Cardiac fibroblast (primary cell): ENCODE data around the gene SCAF4.

Source experiments
- DNase-seq, 2 donors: peaks; one replicate each; pipeline versions ENCODE4 v3.0.0 to v3.0.0-alpha.2; 2010; ENCODE audit warnings: low read depth in 2 of 2
- H3K4me3 ChIP-seq, 2 donors: replicated peaks in 1 of 2; 1 replicate in 1 of 2; 2 replicates in 1 of 2; pipeline ENCODE4 v1.5.1; 2011; ENCODE audit warnings: low read depth in 2 of 2, low read length in 2 of 2, mild to moderate bottlenecking in 2 of 2, moderate library complexity in 1 of 2
- TF ChIP-seq, protein P1 (sequence below): IDR thresholded peaks from one replicate; pipeline ENCODE4 v1.5.1; 2011; ENCODE audit warnings: low read depth, mild to moderate bottlenecking, low read length, inconsistent platforms

SCAF4 gene

GRCh38 chr21:31731857-31732596, at the start of gene SCAF4:
TSS of gene SCAF4 (minus strand) at chr21:31732118. CDS start at chr21:31731692, 426 bp downstream.
- DNase-seq: peak; percentile 88 to 94
- TF ChIP-seq, protein P1, sequence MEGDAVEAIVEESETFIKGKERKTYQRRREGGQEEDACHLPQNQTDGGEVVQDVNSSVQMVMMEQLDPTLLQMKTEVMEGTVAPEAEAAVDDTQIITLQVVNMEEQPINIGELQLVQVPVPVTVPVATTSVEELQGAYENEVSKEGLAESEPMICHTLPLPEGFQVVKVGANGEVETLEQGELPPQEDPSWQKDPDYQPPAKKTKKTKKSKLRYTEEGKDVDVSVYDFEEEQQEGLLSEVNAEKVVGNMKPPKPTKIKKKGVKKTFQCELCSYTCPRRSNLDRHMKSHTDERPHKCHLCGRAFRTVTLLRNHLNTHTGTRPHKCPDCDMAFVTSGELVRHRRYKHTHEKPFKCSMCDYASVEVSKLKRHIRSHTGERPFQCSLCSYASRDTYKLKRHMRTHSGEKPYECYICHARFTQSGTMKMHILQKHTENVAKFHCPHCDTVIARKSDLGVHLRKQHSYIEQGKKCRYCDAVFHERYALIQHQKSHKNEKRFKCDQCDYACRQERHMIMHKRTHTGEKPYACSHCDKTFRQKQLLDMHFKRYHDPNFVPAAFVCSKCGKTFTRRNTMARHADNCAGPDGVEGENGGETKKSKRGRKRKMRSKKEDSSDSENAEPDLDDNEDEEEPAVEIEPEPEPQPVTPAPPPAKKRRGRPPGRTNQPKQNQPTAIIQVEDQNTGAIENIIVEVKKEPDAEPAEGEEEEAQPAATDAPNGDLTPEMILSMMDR: no peak
- peak within 1 kb of the TSS; percentile 73 to 78 for H3K4me3 ChIP-seq

- no peak overlapping the region for H3K4me3 ChIP-seq
- TF ChIP-seq, protein P1: no peak
- DNase-seq: no peak
Observed at GRCh38 chr21:31780944-31781343, 49.0 kb upstream of the SCAF4 start.

GRCh38 chr21:31778546-31778945, 46.6 kb upstream of the SCAF4 start:
- no peak for DNase-seq
- TF ChIP-seq, protein P1: no peak
- H3K4me3 ChIP-seq: no peak overlapping the region

- no peak for DNase-seq
- no peak overlapping the region for H3K4me3 ChIP-seq
- TF ChIP-seq, protein P1: no peak
Observed at GRCh38 chr21:31777857-31778256, 45.9 kb upstream of the SCAF4 start.

- TF ChIP-seq, protein P1: no peak
- no peak for DNase-seq
Observed at GRCh38 chr21:31774031-31774430, 42.1 kb upstream of the SCAF4 start.

GRCh38 chr21:31772674-31773555, 41.0 kb upstream of the SCAF4 start:
- TF ChIP-seq, protein P1: no peak
- H3K4me3 ChIP-seq: no peak overlapping the region
- no peak for DNase-seq

More at GRCh38 chr21:31774031-31774430, 42.1 kb upstream of the SCAF4 start:
- no peak overlapping the region for H3K4me3 ChIP-seq
